Glutamatergic neuron (in vitro differentiated cells): ENCODE results near the gene FHOD3. TPM values are rescaled to one million over a fixed set of nuclear protein-coding genes. Genes with fewer than 3 reads are reported as not detected.

Experiments used
- DNase-seq: peaks from one replicate; pipeline ENCODE4 v3.0.0; 2022
- H3K27ac Mint-ChIP-seq: one replicate; pipeline ENCODE4 v1.8.0; 2020; ENCODE audit warnings: mild to moderate bottlenecking, mixed read lengths, inconsistent platforms; ENCODE audit not compliant: unreplicated experiment
- H3K27me3 Mint-ChIP-seq: one replicate; pipeline ENCODE4 v1.8.0; 2020; ENCODE audit warnings: mild to moderate bottlenecking, moderate library complexity, mixed read lengths, inconsistent platforms; ENCODE audit not compliant: unreplicated experiment
- H3K36me3 Mint-ChIP-seq: one replicate; pipeline ENCODE4 v1.8.0; 2020; ENCODE audit warnings: mild to moderate bottlenecking, mixed read lengths, inconsistent platforms; ENCODE audit not compliant: unreplicated experiment
- H3K4me1 Mint-ChIP-seq: one replicate; pipeline ENCODE4 v1.8.0; 2020; ENCODE audit warnings: mild to moderate bottlenecking, low read depth, mixed read lengths, inconsistent platforms; ENCODE audit not compliant: unreplicated experiment
- H3K4me3 Mint-ChIP-seq: one replicate; pipeline ENCODE4 v1.8.0; 2020; ENCODE audit warnings: mild to moderate bottlenecking, mixed read lengths, inconsistent platforms; ENCODE audit not compliant: unreplicated experiment
- H3K9me3 Mint-ChIP-seq: one replicate; pipeline ENCODE4 v1.8.0; 2020; ENCODE audit warnings: mild to moderate bottlenecking, moderate library complexity, mixed read lengths, inconsistent platforms; ENCODE audit not compliant: unreplicated experiment
- total RNA-seq: library from RNA; stranded (reverse); fragmentation: NEBNext Ultra II Directional; extraction: Animal tissue kit (Norgen Biotek cat#: 25700); gene quantifications from one replicate; pipeline ENCODE4 v1.2.1, GENCODE V29; 2021; ENCODE audit not compliant: unreplicated experiment
- TF ChIP-seq, protein P1 (sequence below): fragments of 200-600 bp; sonication (generic); IDR thresholded peaks from one replicate; pipeline ENCODE4 v1.5.0; 2021; ENCODE audit not compliant: partially characterized antibody, unreplicated experiment

The FHOD3 gene
- total RNA-seq, 1 donor from 2014 or later, result 21.2 TPM

DNA sequence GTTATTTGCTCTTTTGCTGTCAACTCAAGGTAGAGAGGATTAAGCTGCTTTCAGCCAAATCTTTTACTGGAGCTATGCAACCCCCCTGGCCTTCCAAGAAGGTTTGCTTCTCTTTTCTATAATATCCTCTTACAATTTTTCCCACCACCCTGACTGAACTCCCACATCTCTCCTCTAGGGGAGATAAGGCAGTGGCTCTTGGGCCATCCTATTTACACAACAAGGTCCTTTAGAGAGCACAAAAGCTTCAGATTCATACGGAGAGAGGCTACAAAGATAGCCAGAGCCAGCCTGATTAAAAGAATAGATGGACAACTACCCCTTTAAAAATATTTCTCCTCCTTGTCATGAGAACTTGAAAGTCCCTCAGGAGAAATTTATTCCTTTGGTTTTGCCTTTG, 435.6 kb downstream of the FHOD3 start:
- TF ChIP-seq, protein P1, sequence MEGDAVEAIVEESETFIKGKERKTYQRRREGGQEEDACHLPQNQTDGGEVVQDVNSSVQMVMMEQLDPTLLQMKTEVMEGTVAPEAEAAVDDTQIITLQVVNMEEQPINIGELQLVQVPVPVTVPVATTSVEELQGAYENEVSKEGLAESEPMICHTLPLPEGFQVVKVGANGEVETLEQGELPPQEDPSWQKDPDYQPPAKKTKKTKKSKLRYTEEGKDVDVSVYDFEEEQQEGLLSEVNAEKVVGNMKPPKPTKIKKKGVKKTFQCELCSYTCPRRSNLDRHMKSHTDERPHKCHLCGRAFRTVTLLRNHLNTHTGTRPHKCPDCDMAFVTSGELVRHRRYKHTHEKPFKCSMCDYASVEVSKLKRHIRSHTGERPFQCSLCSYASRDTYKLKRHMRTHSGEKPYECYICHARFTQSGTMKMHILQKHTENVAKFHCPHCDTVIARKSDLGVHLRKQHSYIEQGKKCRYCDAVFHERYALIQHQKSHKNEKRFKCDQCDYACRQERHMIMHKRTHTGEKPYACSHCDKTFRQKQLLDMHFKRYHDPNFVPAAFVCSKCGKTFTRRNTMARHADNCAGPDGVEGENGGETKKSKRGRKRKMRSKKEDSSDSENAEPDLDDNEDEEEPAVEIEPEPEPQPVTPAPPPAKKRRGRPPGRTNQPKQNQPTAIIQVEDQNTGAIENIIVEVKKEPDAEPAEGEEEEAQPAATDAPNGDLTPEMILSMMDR, result peak; percentile 35
- no peak for DNase-seq

DNA sequence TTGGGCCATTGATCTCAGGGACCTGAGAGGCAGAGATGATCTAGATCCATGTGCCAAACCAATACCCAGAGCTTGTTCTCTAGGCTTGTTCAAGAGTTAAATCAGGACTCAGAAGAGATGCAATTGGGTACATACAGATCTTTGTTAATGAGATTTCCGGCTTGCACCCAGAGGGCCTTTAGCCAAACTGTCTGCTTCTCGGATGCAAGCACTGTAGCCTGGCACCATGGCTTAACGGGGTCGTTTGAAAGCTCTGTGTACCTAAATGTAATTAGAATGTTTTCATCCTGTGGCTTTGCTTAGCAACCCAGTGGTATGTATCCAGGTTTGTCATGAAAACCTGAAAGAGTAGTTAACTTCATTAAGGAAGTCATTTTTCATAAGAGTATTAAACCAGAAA, 437.1 kb downstream of the FHOD3 start:
- peaks cover 27% of the 10 kb centered on the region for H3K36me3 Mint-ChIP-seq

More for the DNA sequence above, 435.6 kb downstream of the FHOD3 start:
- Mint-ChIP-seq H3K27me3 (peaks cover 6% of the 10 kb centered on the region), H3K4me1 (no peaks in the 10 kb centered on the region), H3K36me3 (peaks cover 27% of the 10 kb centered on the region), H3K4me3 (no peak overlapping the region), H3K9me3 (peaks cover 9% of the 10 kb centered on the region), H3K27ac (no peak overlapping the region)

DNA sequence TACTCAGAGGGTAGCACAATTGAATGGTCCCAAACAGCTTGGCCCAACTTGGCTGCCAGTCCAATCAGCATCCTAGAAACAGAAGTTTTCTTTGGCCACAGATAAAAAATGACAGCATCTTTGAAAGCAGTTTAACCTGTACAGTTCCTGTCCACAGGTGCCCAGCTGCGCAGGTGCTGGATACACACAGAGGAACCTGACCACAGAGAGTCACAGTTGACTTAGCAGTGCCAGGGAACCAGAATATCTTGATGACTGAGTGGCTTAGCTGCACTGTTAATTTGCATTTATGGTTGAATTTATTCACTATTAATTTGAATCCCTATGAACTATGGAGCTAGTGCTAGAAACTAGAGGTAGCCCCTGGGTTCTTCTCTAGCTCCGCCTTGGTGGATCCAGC, 437.6 kb downstream of the FHOD3 start:
- peaks cover 9% of the 10 kb centered on the region for H3K9me3 Mint-ChIP-seq
- peaks cover 25% of the 10 kb centered on the region for H3K36me3 Mint-ChIP-seq
- TF ChIP-seq, protein P1, result no peak

More for the DNA sequence above, 437.1 kb downstream of the FHOD3 start:
- H3K4me3 Mint-ChIP-seq, result no peak overlapping the region
- H3K27me3 Mint-ChIP-seq, result peaks cover 6% of the 10 kb centered on the region
- H3K4me1 Mint-ChIP-seq, result no peaks in the 10 kb centered on the region
- DNase-seq, result no peak
- TF ChIP-seq, protein P1, result no peak
- no peak overlapping the region for H3K27ac Mint-ChIP-seq
- peaks cover 9% of the 10 kb centered on the region for H3K9me3 Mint-ChIP-seq

DNA sequence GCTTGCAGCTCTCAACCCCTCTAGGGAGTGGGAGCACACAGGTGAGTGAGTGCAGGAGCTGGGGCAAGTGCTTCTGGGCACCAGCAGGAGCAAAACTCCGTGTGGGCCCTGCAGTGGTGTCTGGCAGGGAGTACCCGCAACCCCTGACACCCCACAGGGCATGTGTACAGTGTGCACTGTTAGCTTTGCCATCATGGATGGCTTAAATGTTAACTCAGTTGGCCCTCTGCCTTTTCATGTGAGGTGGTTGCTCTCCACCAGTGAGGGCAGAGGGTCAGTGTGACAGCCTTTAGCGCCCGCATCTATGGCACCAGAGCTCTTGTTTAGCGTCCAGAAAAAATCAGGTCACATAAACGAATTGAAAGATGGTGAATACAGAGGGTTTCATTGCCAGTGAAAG, 438.6 kb downstream of the FHOD3 start:
- H3K4me3 Mint-ChIP-seq, result no peak overlapping the region
- TF ChIP-seq, protein P1, result no peak
- no peaks in the 10 kb centered on the region for H3K4me1 Mint-ChIP-seq
- peaks cover 15% of the 10 kb centered on the region for H3K36me3 Mint-ChIP-seq
- peaks cover 3% of the 10 kb centered on the region for H3K27me3 Mint-ChIP-seq
- no peak for DNase-seq
- peaks cover 9% of the 10 kb centered on the region for H3K9me3 Mint-ChIP-seq
- no peak overlapping the region for H3K27ac Mint-ChIP-seq

More for the DNA sequence above, 437.6 kb downstream of the FHOD3 start:
- no peak overlapping the region for H3K27ac Mint-ChIP-seq
- peaks cover 6% of the 10 kb centered on the region for H3K27me3 Mint-ChIP-seq
- H3K4me3 Mint-ChIP-seq, result no peak overlapping the region
- no peak for DNase-seq
- H3K4me1 Mint-ChIP-seq, result no peaks in the 10 kb centered on the region

DNA sequence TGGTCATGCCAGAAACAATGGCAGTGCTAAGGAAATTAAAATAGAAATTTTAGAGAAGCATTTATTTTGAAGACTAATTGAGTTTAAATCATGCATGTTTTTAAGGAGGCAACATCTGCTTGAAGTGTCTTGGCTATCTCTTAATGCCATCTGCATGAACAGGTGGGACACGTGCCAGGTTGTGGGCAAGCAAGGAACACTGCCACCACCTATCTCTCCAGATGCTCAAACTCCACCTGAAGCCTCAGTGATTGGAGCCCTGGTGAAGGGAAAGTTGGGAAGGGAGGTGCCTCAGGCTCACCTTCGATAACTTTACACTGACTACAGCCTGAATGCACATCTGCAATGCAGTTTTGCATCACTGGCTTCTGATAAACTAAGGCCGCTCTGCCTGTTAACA, 439.8 kb downstream of the FHOD3 start:
- H3K9me3 Mint-ChIP-seq, result peaks cover 8% of the 10 kb centered on the region
- TF ChIP-seq, protein P1, result no peak
- H3K27ac Mint-ChIP-seq, result no peak overlapping the region

More for the DNA sequence above, 439.8 kb downstream of the FHOD3 start:
- no peak for DNase-seq
- Mint-ChIP-seq H3K4me1 (no peaks in the 10 kb centered on the region), H3K36me3 (peaks cover 14% of the 10 kb centered on the region), H3K27me3 (peaks cover 3% of the 10 kb centered on the region), H3K4me3 (no peak overlapping the region)
